HepG2 (cell line): Measurements from ENCODE around the gene UBALD1. TPM values are rescaled to one million over a fixed set of nuclear protein-coding genes. Genes with fewer than 3 reads are reported as not detected.

Experiments used
- BRF2 ChIP-seq: sonication (generic); formaldehyde crosslinking; IDR thresholded peaks from 2 replicates; pipeline ENCODE4 v1.8.1; 2022; ENCODE audit warnings: mild to moderate bottlenecking, missing genetic modification reagents
- DMAP1 ChIP-seq: IDR thresholded peaks from 2 replicates; pipeline ENCODE4 v1.6.1; 2016
- HIC2 ChIP-seq: sonication (generic); formaldehyde crosslinking; IDR thresholded peaks from 2 replicates; pipeline ENCODE4 v1.9.0; 2022; ENCODE audit warnings: low read depth, missing genetic modification reagents
- JUN ChIP-seq: sonication (generic); formaldehyde crosslinking; IDR thresholded peaks from 2 replicates; pipeline ENCODE4 v1.4.0; 2020; ENCODE audit warnings: mild to moderate bottlenecking, missing genetic modification reagents
- PCBP1 ChIP-seq: fragments of 200-400 bp; formaldehyde crosslinking; IDR thresholded peaks from 2 replicates; pipeline ENCODE4 v1.6.1; 2017; ENCODE audit warnings: mild to moderate bottlenecking, low read depth, low read length, borderline replicate concordance
- RARA ChIP-seq: IDR thresholded peaks from 2 replicates; pipeline ENCODE4 v1.6.1; 2016; ENCODE audit warnings: missing genetic modification reagents, missing compliant biosample characterization
- SRY ChIP-seq: sonication (generic); formaldehyde crosslinking; IDR thresholded peaks from 2 replicates; pipeline ENCODE4 v1.8.0; 2022; ENCODE audit warnings: mild to moderate bottlenecking, missing genetic modification reagents
- ZC3H4 ChIP-seq: sonication (generic); formaldehyde crosslinking; IDR thresholded peaks from 2 replicates; pipeline ENCODE4 v1.4.0; 2020; ENCODE audit warnings: missing genetic modification reagents, borderline replicate concordance
- ZNF350 ChIP-seq: sonication (generic); formaldehyde crosslinking; IDR thresholded peaks from 2 replicates; pipeline ENCODE4 v1.4.0; 2020; ENCODE audit warnings: mild to moderate bottlenecking, low read depth, missing genetic modification reagents, borderline replicate concordance
- ZNF563 ChIP-seq: sonication (generic); formaldehyde crosslinking; IDR thresholded peaks from 2 replicates; pipeline ENCODE4 v1.8.0; 2022; ENCODE audit warnings: mild to moderate bottlenecking, moderate library complexity, missing genetic modification reagents
- ZNF652 ChIP-seq: IDR thresholded peaks from 2 replicates; pipeline ENCODE4 v1.6.1; 2016; ENCODE audit warnings: low read depth, borderline replicate concordance
- ZNF777 ChIP-seq: sonication (generic); formaldehyde crosslinking; IDR thresholded peaks from 2 replicates; pipeline ENCODE4 v1.4.0; 2020; ENCODE audit warnings: missing genetic modification reagents
- polyA plus RNA-seq, 8 experiments: library from polyadenylated mRNA; depleted of rRNA in 3 of 8; stranded (reverse) in 7 of 8; unstranded in 1 of 8; fragments of >200 nt; fragmentation: Illumina TruSeq in 4 of 8; extraction: Trizol in 4 of 8; gene quantifications; 2 replicates each; pipeline versions ENCODE4 v1.2.1 to v1.2.3, GENCODE V29; 2011 to 2016; ENCODE audit warnings: low read depth in 4 of 8, missing spikeins in 1 of 8, mixed read lengths in 1 of 8; ENCODE audit not compliant: insufficient read depth in 1 of 8
- total RNA-seq, 5 experiments: library from RNA; depleted of rRNA; stranded (reverse); fragments of >200 nt; fragmentation: Illumina TruSeq; extraction: Trizol; gene quantifications; 2 replicates each; pipeline ENCODE4 v1.2.3, GENCODE V29; 2016; ENCODE audit warnings: low read depth in 1 of 5
- TF ChIP-seq, protein P1 (sequence below): IDR thresholded peaks from 2 replicates; pipeline ENCODE4 v1.4.0; 2020; ENCODE audit warnings: mild to moderate bottlenecking, missing genetic modification reagents
- TF ChIP-seq, protein P2 (sequence below): sonication (generic); formaldehyde crosslinking; IDR thresholded peaks from 2 replicates; pipeline ENCODE4 v1.4.0; 2020; ENCODE audit warnings: missing genetic modification reagents, borderline replicate concordance
- TF ChIP-seq, protein P3 (sequence below): sonication (generic); formaldehyde crosslinking; IDR thresholded peaks from 2 replicates; pipeline ENCODE4 v1.5.0; 2020; ENCODE audit warnings: missing genetic modification reagents

Gene UBALD1
- total and polyA plus RNA-seq, 2 of the 13 experiments (the other 11 are each of a cell fraction or from before 2014, with no cell fraction given): 6.8 to 12.3 TPM

DNA sequence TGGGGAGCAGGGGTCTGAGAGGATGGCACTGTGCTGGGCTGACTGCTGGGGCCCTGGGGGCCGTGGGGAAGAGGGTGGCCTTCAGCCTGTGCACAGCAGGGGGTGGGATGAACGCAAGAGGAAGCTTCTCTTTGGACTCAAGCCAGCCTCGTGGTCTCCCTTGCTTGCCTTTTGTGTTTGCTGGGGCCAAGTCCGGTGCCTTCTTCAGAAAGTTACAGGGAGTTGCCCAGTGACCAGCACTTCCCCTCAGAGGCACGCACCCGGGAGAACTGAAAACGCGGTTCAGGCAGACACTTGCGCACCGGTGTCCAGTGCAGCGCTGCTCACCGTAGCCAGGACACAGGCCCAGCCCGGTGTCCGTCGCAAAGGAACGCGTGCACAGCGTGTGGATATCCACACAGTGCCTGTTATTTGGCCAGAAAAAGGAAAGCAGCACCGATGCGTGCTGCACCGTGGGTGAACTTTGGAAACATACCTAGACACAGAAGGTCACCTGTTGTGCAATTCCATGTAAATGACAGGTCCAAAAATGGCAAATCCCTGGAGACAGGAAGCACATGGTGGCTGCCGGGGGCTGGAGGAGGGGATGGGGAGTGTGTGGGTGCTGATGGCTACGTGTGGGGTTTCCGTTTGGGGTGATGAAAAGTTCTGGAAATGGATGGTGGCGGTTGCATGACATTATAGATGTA lies 49.2 kb upstream of the UBALD1 start (continued):
- TF ChIP-seq ZNF350 (CRISPR knock-in tag): peak; percentile 76; the same call in 1 of the 2 replicates
- no peak; the same call in 1 of the 2 replicates for TF ChIP-seq HIC2 (CRISPR knock-in tag)
- peak; percentile 76 for TF ChIP-seq ZNF563
- TF ChIP-seq, protein P1, sequence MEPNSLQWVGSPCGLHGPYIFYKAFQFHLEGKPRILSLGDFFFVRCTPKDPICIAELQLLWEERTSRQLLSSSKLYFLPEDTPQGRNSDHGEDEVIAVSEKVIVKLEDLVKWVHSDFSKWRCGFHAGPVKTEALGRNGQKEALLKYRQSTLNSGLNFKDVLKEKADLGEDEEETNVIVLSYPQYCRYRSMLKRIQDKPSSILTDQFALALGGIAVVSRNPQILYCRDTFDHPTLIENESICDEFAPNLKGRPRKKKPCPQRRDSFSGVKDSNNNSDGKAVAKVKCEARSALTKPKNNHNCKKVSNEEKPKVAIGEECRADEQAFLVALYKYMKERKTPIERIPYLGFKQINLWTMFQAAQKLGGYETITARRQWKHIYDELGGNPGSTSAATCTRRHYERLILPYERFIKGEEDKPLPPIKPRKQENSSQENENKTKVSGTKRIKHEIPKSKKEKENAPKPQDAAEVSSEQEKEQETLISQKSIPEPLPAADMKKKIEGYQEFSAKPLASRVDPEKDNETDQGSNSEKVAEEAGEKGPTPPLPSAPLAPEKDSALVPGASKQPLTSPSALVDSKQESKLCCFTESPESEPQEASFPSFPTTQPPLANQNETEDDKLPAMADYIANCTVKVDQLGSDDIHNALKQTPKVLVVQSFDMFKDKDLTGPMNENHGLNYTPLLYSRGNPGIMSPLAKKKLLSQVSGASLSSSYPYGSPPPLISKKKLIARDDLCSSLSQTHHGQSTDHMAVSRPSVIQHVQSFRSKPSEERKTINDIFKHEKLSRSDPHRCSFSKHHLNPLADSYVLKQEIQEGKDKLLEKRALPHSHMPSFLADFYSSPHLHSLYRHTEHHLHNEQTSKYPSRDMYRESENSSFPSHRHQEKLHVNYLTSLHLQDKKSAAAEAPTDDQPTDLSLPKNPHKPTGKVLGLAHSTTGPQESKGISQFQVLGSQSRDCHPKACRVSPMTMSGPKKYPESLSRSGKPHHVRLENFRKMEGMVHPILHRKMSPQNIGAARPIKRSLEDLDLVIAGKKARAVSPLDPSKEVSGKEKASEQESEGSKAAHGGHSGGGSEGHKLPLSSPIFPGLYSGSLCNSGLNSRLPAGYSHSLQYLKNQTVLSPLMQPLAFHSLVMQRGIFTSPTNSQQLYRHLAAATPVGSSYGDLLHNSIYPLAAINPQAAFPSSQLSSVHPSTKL: peak; percentile 73
- TF ChIP-seq DMAP1 (CRISPR knock-in tag): peak; percentile 97
- peak; percentile 96 for TF ChIP-seq RARA
- TF ChIP-seq, protein P2, sequence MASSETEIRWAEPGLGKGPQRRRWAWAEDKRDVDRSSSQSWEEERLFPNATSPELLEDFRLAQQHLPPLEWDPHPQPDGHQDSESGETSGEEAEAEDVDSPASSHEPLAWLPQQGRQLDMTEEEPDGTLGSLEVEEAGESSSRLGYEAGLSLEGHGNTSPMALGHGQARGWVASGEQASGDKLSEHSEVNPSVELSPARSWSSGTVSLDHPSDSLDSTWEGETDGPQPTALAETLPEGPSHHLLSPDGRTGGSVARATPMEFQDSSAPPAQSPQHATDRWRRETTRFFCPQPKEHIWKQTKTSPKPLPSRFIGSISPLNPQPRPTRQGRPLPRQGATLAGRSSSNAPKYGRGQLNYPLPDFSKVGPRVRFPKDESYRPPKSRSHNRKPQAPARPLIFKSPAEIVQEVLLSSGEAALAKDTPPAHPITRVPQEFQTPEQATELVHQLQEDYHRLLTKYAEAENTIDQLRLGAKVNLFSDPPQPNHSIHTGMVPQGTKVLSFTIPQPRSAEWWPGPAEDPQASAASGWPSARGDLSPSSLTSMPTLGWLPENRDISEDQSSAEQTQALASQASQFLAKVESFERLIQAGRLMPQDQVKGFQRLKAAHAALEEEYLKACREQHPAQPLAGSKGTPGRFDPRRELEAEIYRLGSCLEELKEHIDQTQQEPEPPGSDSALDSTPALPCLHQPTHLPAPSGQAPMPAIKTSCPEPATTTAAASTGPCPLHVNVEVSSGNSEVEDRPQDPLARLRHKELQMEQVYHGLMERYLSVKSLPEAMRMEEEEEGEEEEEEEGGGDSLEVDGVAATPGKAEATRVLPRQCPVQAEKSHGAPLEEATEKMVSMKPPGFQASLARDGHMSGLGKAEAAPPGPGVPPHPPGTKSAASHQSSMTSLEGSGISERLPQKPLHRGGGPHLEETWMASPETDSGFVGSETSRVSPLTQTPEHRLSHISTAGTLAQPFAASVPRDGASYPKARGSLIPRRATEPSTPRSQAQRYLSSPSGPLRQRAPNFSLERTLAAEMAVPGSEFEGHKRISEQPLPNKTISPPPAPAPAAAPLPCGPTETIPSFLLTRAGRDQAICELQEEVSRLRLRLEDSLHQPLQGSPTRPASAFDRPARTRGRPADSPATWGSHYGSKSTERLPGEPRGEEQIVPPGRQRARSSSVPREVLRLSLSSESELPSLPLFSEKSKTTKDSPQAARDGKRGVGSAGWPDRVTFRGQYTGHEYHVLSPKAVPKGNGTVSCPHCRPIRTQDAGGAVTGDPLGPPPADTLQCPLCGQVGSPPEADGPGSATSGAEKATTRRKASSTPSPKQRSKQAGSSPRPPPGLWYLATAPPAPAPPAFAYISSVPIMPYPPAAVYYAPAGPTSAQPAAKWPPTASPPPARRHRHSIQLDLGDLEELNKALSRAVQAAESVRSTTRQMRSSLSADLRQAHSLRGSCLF: no peak
- no peak for TF ChIP-seq ZNF652
- TF ChIP-seq ZNF777 (CRISPR knock-in tag): peak; percentile 33; the same call in 1 of the 2 replicates
- TF ChIP-seq BRF2 (CRISPR knock-in tag): 0 out of 2 replicates have a peak, but pooled peaks have one; percentile 61
- no peak for TF ChIP-seq PCBP1
- TF ChIP-seq ZC3H4 (CRISPR knock-in tag): no peak
- no peak; the same call in 1 of the 2 replicates for TF ChIP-seq JUN
- TF ChIP-seq, protein P3, sequence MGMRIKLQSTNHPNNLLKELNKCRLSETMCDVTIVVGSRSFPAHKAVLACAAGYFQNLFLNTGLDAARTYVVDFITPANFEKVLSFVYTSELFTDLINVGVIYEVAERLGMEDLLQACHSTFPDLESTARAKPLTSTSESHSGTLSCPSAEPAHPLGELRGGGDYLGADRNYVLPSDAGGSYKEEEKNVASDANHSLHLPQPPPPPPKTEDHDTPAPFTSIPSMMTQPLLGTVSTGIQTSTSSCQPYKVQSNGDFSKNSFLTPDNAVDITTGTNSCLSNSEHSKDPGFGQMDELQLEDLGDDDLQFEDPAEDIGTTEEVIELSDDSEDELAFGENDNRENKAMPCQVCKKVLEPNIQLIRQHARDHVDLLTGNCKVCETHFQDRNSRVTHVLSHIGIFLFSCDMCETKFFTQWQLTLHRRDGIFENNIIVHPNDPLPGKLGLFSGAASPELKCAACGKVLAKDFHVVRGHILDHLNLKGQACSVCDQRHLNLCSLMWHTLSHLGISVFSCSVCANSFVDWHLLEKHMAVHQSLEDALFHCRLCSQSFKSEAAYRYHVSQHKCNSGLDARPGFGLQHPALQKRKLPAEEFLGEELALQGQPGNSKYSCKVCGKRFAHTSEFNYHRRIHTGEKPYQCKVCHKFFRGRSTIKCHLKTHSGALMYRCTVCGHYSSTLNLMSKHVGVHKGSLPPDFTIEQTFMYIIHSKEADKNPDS: no peak
- peak; percentile 91; the same call in 1 of the 2 replicates for TF ChIP-seq SRY (CRISPR knock-in tag)
